MM.1S (cell line): ENCODE results near the gene MAP3K7CL.

ENCODE experiments used
- CTCF ChIP-seq: fragments of 300-600 bp; sonication (generic); IDR thresholded peaks from 2 replicates; pipeline ENCODE4 v1.5.1; 2016; ENCODE audit warnings: antibody characterized with exemption, low read length, mixed read lengths
- EZH2phosphoT487 ChIP-seq: fragments of 300-600 bp; sonication (generic); IDR thresholded peaks from 2 replicates; pipeline ENCODE4 v1.6.1; 2018; ENCODE audit warnings: antibody characterized with exemption, low read length

DNA sequence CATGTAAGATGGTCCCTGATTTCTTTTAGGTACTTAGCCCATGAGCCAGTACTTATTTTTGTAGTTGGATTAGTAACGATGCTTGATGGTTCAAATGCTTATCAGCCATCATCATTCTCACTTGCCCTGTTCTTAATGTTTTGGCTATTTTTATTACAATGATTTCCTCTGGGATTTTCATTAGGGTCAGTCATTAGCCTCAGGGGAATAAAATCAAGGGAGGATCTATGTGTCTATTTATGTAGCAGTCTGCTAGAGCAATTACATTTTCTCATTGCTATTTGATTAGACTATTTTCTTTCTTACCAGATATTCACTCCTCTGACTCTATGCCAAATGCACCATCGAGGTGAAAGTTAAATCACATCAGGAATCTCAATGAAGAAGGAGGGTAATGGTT, 46.1 kb upstream of the MAP3K7CL start:
- TF ChIP-seq CTCF (no peak), EZH2phosphoT487 (no peak)
